ENCODE measurements around the gene DGKI.

DNA sequence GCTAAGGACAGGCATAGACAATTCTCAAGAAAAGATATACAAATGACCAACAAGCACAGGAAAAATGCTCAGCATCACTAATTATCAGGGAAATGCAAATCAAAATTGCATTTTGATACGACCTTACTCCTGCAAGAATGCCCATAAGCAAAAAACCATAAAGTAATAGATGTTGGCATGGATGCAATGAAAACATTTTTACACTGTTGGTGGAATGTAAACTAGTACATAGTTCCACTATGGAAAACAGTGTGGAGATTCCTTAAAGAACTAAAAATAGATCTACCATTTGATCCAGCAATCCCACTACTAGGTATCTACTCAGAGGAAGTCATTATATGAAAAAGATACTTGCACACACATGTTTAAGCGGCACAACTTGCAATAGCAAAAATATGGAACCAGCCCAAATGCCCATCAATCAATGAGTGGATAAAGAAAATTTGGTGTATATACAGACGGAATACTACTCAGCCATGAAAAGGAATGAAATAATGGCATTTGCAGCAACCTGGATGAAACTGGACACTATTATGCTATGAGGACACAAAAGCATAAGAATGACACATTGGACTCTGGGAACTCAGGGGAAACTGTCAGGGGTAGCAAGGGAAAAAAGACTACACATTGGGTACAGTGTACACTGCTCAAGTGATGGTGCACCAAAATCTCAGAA, 59.3 kb downstream of the DGKI start:
- TF ChIP-seq, protein P1, sequence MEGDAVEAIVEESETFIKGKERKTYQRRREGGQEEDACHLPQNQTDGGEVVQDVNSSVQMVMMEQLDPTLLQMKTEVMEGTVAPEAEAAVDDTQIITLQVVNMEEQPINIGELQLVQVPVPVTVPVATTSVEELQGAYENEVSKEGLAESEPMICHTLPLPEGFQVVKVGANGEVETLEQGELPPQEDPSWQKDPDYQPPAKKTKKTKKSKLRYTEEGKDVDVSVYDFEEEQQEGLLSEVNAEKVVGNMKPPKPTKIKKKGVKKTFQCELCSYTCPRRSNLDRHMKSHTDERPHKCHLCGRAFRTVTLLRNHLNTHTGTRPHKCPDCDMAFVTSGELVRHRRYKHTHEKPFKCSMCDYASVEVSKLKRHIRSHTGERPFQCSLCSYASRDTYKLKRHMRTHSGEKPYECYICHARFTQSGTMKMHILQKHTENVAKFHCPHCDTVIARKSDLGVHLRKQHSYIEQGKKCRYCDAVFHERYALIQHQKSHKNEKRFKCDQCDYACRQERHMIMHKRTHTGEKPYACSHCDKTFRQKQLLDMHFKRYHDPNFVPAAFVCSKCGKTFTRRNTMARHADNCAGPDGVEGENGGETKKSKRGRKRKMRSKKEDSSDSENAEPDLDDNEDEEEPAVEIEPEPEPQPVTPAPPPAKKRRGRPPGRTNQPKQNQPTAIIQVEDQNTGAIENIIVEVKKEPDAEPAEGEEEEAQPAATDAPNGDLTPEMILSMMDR (IDR thresholded peaks at IDR 0.05 in 8 of 11, conservative IDR thresholded peaks at IDR 0.05 in 3 of 11), result no peak
- TF ChIP-seq POLR2A (IDR thresholded peaks at IDR 0.05) (no peak), POLR2AphosphoS5 (IDR thresholded peaks at IDR 0.05) (no peak)

Data from spleen (tissue), 7 donors.